Measurements from ENCODE around the gene TTC39A.

TTC39A gene

GRCh38 chr1:51320967-51321923 lies 9.1 kb downstream of the TTC39A start:
- no peak for TF ChIP-seq JUND (IDR thresholded peaks at IDR 0.05; ENCODE audit: low read depth)
- in situ Hi-C loops (cut with HindIII; ENCODE audit: low pct_unique_long_range_greater_than_20kb, low sequenced_read_pairs): no loop called here
- peak in 1 of 2 experiments; percentile 95 for DNase-seq (ENCODE audit: low read depth in 1 of 2, low spot score in 1 of 2)

GRCh38 chr1:51317798-51318197 lies 12.6 kb downstream of the TTC39A start:
- no peak for TF ChIP-seq JUND (IDR thresholded peaks at IDR 0.05; ENCODE audit: low read depth)
- in situ Hi-C loops (cut with HindIII; ENCODE audit: low pct_unique_long_range_greater_than_20kb, low sequenced_read_pairs): no loop called here
- no peak for DNase-seq (ENCODE audit: low read depth in 1 of 2, low spot score in 1 of 2)

GRCh38 chr1:51316846-51317120 lies 13.6 kb downstream of the TTC39A start:
- DNase-seq (ENCODE audit: low read depth in 1 of 2, low spot score in 1 of 2): no peak
- no peak for TF ChIP-seq JUND (IDR thresholded peaks at IDR 0.05; ENCODE audit: low read depth)
- in situ Hi-C loops (cut with HindIII; ENCODE audit: low pct_unique_long_range_greater_than_20kb, low sequenced_read_pairs): no loop called here

GRCh38 chr1:51316113-51316845 lies 14.1 kb downstream of the TTC39A start:
- DNase-seq (ENCODE audit: low read depth in 1 of 2, low spot score in 1 of 2): peak in 1 of 2 experiments; percentile 24
- no peak for TF ChIP-seq JUND (IDR thresholded peaks at IDR 0.05; ENCODE audit: low read depth)
- in situ Hi-C loops (cut with HindIII; ENCODE audit: low pct_unique_long_range_greater_than_20kb, low sequenced_read_pairs): no loop called here

- in situ Hi-C loops (cut with HindIII; ENCODE audit: low pct_unique_long_range_greater_than_20kb, low sequenced_read_pairs): no loop called here
- peak in 1 of 2 experiments; percentile 31 for DNase-seq (ENCODE audit: low read depth in 1 of 2, low spot score in 1 of 2)
These were observed 15.4 kb downstream of the TTC39A start for GRCh38 chr1:51314974-51315373.

GRCh38 chr1:51313961-51314777 lies 16.2 kb downstream of the TTC39A start:
- no peak for TF ChIP-seq JUND (IDR thresholded peaks at IDR 0.05; ENCODE audit: low read depth)
- DNase-seq (ENCODE audit: low read depth in 1 of 2, low spot score in 1 of 2): peak in 1 of 2 experiments; percentile 78
- in situ Hi-C loops (cut with HindIII; ENCODE audit: low pct_unique_long_range_greater_than_20kb, low sequenced_read_pairs): no loop called here

More at GRCh38 chr1:51314974-51315373, 15.4 kb downstream of the TTC39A start:
- no peak for TF ChIP-seq JUND (IDR thresholded peaks at IDR 0.05; ENCODE audit: low read depth)

- no peak for TF ChIP-seq JUND (IDR thresholded peaks at IDR 0.05; ENCODE audit: low read depth)
- DNase-seq (ENCODE audit: low read depth in 1 of 2, low spot score in 1 of 2): peak in 1 of 2 experiments; percentile 68
- in situ Hi-C loops (cut with HindIII; ENCODE audit: low pct_unique_long_range_greater_than_20kb, low sequenced_read_pairs): no loop called here
These were observed 17.0 kb downstream of the TTC39A start for GRCh38 chr1:51313268-51313852.

GRCh38 chr1:51312718-51313117 lies 17.6 kb downstream of the TTC39A start:
- in situ Hi-C loops (cut with HindIII; ENCODE audit: low pct_unique_long_range_greater_than_20kb, low sequenced_read_pairs): no loop called here
- no peak for DNase-seq (ENCODE audit: low read depth in 1 of 2, low spot score in 1 of 2)
- no peak for TF ChIP-seq JUND (IDR thresholded peaks at IDR 0.05; ENCODE audit: low read depth)

- TF ChIP-seq JUND (IDR thresholded peaks at IDR 0.05; ENCODE audit: low read depth): no peak
- in situ Hi-C loops (cut with HindIII; ENCODE audit: low pct_unique_long_range_greater_than_20kb, low sequenced_read_pairs): no loop called here
- no peak for DNase-seq (ENCODE audit: low read depth in 1 of 2, low spot score in 1 of 2)
These were observed 18.5 kb downstream of the TTC39A start for GRCh38 chr1:51311826-51312225.

GRCh38 chr1:51310871-51311613 lies 19.3 kb downstream of the TTC39A start:
- DNase-seq (ENCODE audit: low read depth in 1 of 2, low spot score in 1 of 2): no peak
- in situ Hi-C loops (cut with HindIII; ENCODE audit: low pct_unique_long_range_greater_than_20kb, low sequenced_read_pairs): no loop called here
- TF ChIP-seq JUND (IDR thresholded peaks at IDR 0.05; ENCODE audit: low read depth): no peak

GRCh38 chr1:51309291-51309690 lies 21.1 kb downstream of the TTC39A start:
- no peak for TF ChIP-seq JUND (IDR thresholded peaks at IDR 0.05; ENCODE audit: low read depth)
- in situ Hi-C loops (cut with HindIII; ENCODE audit: low pct_unique_long_range_greater_than_20kb, low sequenced_read_pairs): no loop called here
- DNase-seq (ENCODE audit: low read depth in 1 of 2, low spot score in 1 of 2): no peak

Measured in T47D (cell line).